ENCODE results near the gene SEL1L2.

DNA sequence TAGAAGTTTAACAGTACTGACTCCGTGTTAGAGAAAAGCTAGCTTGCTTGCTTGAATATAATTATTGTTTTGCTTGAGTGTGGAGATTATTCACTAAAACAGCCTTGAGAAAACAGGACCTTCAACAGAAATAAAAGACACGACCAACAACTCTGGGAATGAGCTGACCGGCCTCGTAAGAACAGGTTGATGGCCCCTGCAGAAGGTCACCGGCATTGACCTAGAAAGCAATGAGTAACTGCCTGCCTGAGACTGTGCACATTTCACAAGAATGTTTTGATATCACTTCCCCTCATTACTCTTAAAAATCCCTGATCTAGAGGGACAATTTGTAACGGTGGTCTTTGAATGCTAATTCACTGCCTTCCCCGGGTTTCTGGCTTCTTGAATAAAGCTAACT, 49.4 kb downstream of the SEL1L2 start:
- TF ChIP-seq ELF4 (IDR thresholded peaks at IDR 0.05) (no peak), BHLHE40 (IDR thresholded peaks at IDR 0.05; ENCODE audit: borderline replicate concordance) (no peak), SP1 (IDR thresholded peaks at IDR 0.05) (no peak), NFRKB (IDR thresholded peaks at IDR 0.05) (no peak), ZNF384 (IDR thresholded peaks at IDR 0.05) (no peak), FOXK2 (IDR thresholded peaks at IDR 0.05) (no peak), FOXM1 (IDR thresholded peaks at IDR 0.05; ENCODE audit: borderline replicate concordance) (no peak), SUZ12 (IDR thresholded peaks at IDR 0.05) (no peak)
